Left ventricle myocardium superior (tissue), 1 donor: ENCODE results near the gene RNU1-1. TPM values are rescaled to one million over a fixed set of nuclear protein-coding genes. Genes with fewer than 3 reads are reported as not detected.
"Not testable (repeated sequence)": the region's sequence is repeated elsewhere in the genome, so short reads cannot be mapped to it uniquely, and the experiment has no call there.

Experiments used
- ATAC-seq: fragments of 200-7000 bp; cut with Tn5 transposase; one replicate; pipeline ENCODE4 v1.9.1; 2020; ENCODE audit warnings: mild to moderate bottlenecking, moderate library complexity
- DNase-seq: peaks from one replicate; pipeline ENCODE4 v3.0.0-alpha.2; 2020
- intact Hi-C: fragments of 100-400 bp; cut with micrococcal nuclease; formaldehyde crosslinking; loops from one replicate; pipeline ENCODE4 v1.11.0; 2022
- total RNA-seq: library from RNA; stranded (reverse); fragmentation: NEBNext Ultra II Directional; extraction: Animal tissue kit (Norgen Biotek cat#: 25700); gene quantifications from one replicate; pipeline ENCODE4 v1.2.1, GENCODE V29; 2021
- donor health status: DM: no; HTN: yes; CAD: no; lungs with severe emphysema.

The RNU1-1 gene
- total RNA-seq, 1 donor from 2014 or later, result 4,234 TPM

DNA sequence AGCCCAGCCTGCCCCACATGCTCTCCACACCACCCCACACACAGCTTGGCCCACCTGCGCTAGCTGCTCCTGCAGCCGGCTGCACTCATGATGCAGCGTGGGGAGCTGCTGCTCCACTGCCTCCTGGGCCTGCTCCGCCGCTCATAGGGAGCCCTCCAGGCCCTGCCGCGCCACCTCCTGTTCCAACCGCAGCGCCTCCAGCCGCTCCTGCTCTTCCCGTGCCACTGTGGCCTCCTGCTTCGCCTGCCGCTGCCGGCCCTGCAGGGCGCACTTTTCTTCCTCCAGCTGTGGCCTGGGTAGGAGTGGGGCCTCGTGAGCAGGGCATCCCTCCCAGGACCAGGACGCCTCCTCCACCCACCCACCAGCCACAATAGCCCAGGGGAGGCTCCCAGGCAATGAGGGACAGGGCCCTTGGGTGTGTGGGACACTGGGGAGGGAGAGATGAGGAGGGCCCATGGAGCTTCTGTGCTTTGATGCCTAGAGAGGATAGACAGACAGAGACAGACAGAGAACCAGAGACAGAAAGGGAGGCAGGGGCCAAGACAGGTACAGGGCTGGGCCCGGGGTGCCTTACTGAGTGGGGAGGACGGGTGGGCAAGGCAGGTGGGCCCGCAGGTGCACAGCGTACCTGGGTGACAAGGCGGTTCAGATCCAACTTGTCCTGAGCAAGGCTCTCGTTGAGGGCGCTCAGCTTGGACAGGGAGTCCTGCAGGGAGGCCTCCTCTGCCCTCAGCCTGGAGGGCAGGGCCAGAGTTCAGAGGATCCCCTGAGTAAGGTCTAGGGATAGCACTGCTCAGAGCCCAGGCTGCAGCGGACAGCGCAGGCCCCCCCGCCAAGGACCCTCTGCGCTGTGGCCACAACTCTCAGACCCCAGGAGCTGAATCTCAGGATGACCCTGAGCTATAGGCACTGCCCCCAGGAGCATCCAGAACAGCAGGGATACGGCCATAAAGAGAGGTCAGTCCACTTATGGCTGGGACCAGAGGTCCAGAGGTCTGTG lies 38.0 kb downstream of the RNU1-1 start:
- ATAC-seq, intact Hi-C loops, DNase-seq: not testable (repeated sequence)

DNA sequence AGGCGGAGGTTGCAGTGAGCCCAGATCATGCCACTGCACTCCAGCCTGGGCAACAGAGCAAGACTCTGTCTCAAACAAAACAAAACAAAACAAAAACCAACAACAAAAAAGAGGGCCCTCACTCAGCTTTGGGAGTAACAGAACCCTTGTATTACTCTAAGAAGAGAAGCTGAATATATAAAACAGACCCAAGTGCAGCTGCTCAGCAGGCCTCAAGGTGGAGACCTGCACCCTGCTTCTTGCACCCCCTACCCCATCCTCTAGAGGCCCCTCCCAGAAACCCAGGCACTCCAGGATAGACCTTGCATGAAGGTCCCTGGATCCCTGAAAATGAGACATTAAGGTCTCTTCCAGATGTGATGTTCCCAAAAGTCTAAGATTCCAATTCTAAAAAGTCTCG lies 39.2 kb downstream of the RNU1-1 start:
- intact Hi-C loops, ATAC-seq, DNase-seq: not testable (repeated sequence)

DNA sequence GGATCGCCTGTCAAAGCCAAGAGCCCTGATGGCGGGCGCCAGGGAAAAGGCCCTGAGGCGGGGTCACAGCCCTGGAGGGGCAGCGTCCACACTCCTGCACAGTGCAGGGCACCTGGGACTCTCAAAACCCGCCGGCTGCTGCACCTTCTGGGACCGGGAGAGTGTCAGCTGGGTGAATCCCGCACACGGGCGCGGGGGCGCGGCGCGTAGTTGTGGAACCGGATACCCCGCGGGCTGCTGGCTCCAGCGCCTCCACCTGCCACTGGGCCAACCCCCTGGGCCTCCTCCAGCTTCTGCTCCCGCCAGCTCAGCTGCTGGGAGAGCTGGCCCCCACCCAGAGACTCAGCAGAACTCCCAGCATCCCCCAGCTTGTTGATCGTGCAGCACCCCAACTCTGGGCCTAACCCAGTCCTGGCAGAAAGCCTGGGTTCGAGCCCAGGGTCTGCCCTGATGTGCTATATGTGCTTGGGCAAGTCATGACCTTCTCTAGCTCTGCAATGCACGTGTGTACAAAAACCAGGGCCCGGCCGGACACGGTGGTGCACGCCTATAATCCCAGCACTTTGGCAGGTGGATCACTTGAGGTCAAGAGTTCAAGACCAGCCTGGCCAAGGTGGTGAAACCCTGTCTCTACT lies 39.8 kb downstream of the RNU1-1 start:
- DNase-seq, result no peak

DNA sequence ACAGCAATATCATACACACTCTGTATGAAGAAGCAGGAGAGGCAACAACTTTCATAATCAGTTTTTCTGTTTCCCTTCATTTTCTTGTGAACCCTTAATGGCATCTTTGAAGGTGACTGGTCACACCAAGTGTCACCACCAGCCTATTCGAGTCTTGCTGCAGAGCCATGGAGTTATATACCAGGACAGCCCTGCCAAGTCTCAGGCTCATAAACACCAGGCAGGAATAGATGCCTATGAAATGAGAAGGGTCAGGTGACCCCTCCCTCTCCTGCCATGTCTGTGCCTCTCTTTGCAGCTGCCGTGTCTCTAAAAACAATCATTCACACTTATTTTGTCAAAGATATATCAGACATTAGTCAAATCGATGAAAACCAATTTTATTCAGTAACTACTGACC lies 45.5 kb downstream of the RNU1-1 start:
- no peak for DNase-seq
- ATAC-seq, result no peak
- intact Hi-C loops, result no loop called here

More for the DNA sequence above, 39.8 kb downstream of the RNU1-1 start:
- no peak for ATAC-seq
- intact Hi-C loops, result no loop called here

DNA sequence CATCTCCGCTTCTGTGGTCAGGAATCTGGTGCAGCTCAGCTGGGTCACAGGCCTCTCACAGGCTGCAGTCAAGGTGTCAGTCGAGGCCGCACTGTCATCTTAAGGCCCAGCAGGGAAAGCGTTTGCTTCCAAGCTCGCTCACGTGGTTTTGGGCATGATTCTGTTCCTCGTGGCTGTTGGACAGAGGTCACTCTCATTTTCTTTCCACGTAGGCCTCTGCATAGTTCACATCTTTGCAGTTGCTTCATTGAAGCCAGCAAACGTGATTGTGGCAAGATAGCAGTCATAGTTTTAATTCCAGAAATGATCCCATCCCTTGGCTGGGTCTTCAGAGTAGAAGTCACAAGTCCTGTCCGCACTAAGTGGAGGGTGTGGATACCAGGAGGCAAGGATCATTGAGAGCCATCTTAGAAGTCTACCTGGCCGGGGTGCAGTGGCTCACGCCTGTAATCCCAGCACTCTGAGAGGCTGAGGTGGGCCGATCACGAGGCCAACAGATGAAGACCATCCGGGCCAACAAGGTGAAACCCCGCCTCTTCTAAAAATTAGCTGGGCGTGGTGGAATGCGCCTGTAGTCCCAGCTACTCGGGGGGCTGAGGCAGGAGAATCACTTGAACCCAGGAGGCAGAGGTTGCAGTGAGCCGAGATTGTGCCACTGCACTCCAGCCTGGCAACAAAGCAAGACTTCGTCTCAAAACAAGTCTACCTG lies 49.0 kb downstream of the RNU1-1 start:
- no peak for DNase-seq
- intact Hi-C loops, result no loop called here
- ATAC-seq, result no peak

Other genes starting within 250 kb of the RNU1-1 start
- 23.1 TPM for gene FBXO42, start 161.8 kb downstream of the RNU1-1 start, total RNA-seq
- 109 TPM for gene SZRD1, start 147.0 kb downstream of the RNU1-1 start, total RNA-seq
- gene SPATA21, start 76.9 kb downstream of the RNU1-1 start, total RNA-seq, result not detected
- 13.7 TPM for gene NECAP2, start 73.6 kb downstream of the RNU1-1 start, total RNA-seq
- 12.2 TPM for gene NBPF1, start 99.3 kb upstream of the RNU1-1 start, total RNA-seq
- gene RNU1-3, start 152.7 kb upstream of the RNU1-1 start, total RNA-seq, result 4,234 TPM
- 4,234 TPM for gene RNU1-4, start 226.2 kb upstream of the RNU1-1 start, total RNA-seq